Measurements from ENCODE around the gene CRACR2B. TPM values are rescaled to one million over a fixed set of nuclear protein-coding genes. Genes with fewer than 3 reads are reported as not detected.

CRACR2B gene
- total and polyA plus RNA-seq, 3 donors from 2014 or later, result 4.9 to 7.4 (median 6.5) TPM

- Histone ChIP-seq H3K27me3 (no peaks in the 10 kb centered on the region), H3K27ac (no peak overlapping the region), H3K9me3 (no peaks in the 10 kb centered on the region), H3K36me3 (ENCODE audit: low read depth, missing control alignments) (no peaks in the 10 kb centered on the region), H3K4me1 (peaks cover 23% of the 10 kb centered on the region), H3K4me3 (no peak overlapping the region)
- TF ChIP-seq, protein P1, sequence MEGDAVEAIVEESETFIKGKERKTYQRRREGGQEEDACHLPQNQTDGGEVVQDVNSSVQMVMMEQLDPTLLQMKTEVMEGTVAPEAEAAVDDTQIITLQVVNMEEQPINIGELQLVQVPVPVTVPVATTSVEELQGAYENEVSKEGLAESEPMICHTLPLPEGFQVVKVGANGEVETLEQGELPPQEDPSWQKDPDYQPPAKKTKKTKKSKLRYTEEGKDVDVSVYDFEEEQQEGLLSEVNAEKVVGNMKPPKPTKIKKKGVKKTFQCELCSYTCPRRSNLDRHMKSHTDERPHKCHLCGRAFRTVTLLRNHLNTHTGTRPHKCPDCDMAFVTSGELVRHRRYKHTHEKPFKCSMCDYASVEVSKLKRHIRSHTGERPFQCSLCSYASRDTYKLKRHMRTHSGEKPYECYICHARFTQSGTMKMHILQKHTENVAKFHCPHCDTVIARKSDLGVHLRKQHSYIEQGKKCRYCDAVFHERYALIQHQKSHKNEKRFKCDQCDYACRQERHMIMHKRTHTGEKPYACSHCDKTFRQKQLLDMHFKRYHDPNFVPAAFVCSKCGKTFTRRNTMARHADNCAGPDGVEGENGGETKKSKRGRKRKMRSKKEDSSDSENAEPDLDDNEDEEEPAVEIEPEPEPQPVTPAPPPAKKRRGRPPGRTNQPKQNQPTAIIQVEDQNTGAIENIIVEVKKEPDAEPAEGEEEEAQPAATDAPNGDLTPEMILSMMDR (IDR thresholded peaks at IDR 0.05), result no peak
- no peak for TF ChIP-seq POLR2A (IDR thresholded peaks at IDR 0.05)
- 93 to 94% methylated on average over 6 to 13 of the region's 15 CpGs for WGBS, 2 donors
- intact Hi-C loops (cut with DNase I; ENCODE audit: low total_unique reads), result no loop called here
- no peak for DNase-seq
These were observed 35.2 kb upstream of the CRACR2B start for GRCh38 chr11:792535-792821.

DNA sequence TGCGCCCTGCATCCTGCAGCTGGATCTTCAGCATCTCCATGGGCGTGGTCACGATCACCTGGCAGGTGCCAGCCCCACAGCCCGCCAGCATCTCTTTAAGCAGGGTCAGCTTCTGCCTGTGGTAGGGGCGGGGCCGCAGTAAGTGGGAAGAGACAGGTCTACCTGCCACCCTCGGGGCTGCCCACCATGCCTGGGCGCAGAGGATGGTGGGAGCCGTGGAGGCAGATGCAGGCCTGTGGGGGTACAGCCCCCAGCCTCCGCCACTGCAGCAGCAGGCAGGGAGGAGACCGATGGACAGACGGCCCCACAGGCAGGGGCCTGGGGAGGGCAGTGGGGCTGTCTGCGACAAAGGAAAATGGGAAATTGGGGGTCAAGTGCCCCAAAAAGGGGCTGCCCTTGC is 34.8 kb upstream of the CRACR2B start:
- intact Hi-C loops (cut with DNase I; ENCODE audit: low total_unique reads), result no loop called here
- DNase-seq, result no peak
- no peak overlapping the region for H3K4me3 ChIP-seq
- peaks cover 23% of the 10 kb centered on the region for H3K4me1 ChIP-seq
- H3K27ac ChIP-seq, result no peak overlapping the region
- TF ChIP-seq, protein P1 (IDR thresholded peaks at IDR 0.05), result no peak
- no peak for TF ChIP-seq POLR2A (IDR thresholded peaks at IDR 0.05)
- H3K36me3 ChIP-seq (ENCODE audit: low read depth, missing control alignments), result no peaks in the 10 kb centered on the region
- H3K27me3 ChIP-seq, result no peaks in the 10 kb centered on the region
- 91 to 95% methylated on average over 4 to 12 of the region's 13 CpGs for WGBS, 2 donors
- no peaks in the 10 kb centered on the region for H3K9me3 ChIP-seq

DNA sequence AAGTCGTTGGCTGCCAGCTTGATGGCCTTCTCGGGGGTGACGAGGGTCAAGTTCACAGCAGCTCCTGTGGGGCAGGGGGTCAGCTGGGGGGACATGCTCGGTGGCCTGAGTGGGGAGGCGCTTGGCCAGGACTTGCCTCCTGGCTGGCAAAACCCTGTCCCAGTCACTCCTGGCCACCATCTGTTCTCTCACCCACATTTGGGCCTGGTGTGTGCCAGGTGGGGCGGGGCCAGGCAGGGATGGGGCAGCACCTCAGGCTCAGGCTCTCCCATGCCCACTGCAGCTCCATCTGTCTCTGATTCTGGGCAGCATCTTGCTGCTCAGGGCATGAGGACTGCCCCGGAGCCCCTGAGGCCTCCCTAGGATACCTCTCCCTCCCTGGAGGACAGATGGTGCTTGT is 34.2 kb upstream of the CRACR2B start:
- no peaks in the 10 kb centered on the region for H3K27me3 ChIP-seq
- H3K9me3 ChIP-seq, result no peaks in the 10 kb centered on the region
- H3K4me1 ChIP-seq, result peaks cover 26% of the 10 kb centered on the region
- DNase-seq, result no peak
- WGBS, 2 donors, result 89 to 90% methylated on average over 4 to 7 of the region's 7 CpGs
- no peak overlapping the region for H3K4me3 ChIP-seq
- intact Hi-C loops (cut with DNase I; ENCODE audit: low total_unique reads), result no loop called here
- TF ChIP-seq, protein P1 (IDR thresholded peaks at IDR 0.05), result no peak
- no peak for TF ChIP-seq POLR2A (IDR thresholded peaks at IDR 0.05)
- no peaks in the 10 kb centered on the region for H3K36me3 ChIP-seq (ENCODE audit: low read depth, missing control alignments)
- H3K27ac ChIP-seq, result no peak overlapping the region

- intact Hi-C loops (cut with DNase I; ENCODE audit: low total_unique reads), result no loop called here
- no peak for TF ChIP-seq POLR2A (IDR thresholded peaks at IDR 0.05)
- TF ChIP-seq, protein P1 (IDR thresholded peaks at IDR 0.05), result no peak
- H3K27me3 ChIP-seq, result no peaks in the 10 kb centered on the region
- no peak overlapping the region for H3K4me3 ChIP-seq
- no peaks in the 10 kb centered on the region for H3K36me3 ChIP-seq (ENCODE audit: low read depth, missing control alignments)
- peaks cover 27% of the 10 kb centered on the region for H3K4me1 ChIP-seq
- H3K27ac ChIP-seq, result no peak overlapping the region
- no peak for DNase-seq
- WGBS, 2 donors, result 84% methylated on average over 31 of the region's 31 CpGs; no CpG with 5 or more reads in 1 of the 2 donors
- H3K9me3 ChIP-seq, result no peaks in the 10 kb centered on the region
These were observed 33.5 kb upstream of the CRACR2B start for GRCh38 chr11:794013-794765.
